Stimulated activated CD8-positive, alpha-beta memory T cell treated with anti-CD3 and anti-CD28 coated beads, Interleukin-15, amount 100 ng/mL, for 1 hour (primary cell): Measurements from ENCODE around the gene SPEM2.
"Not testable (repeated sequence)": the region's sequence is repeated elsewhere in the genome, so short reads cannot be mapped to it uniquely, and the experiment has no call there.

Source experiments
- DNase-seq: peaks from one replicate; pipeline ENCODE4 v3.0.0-alpha.2; 2020; ENCODE audit warnings: low read depth

The SPEM2 gene

DNA sequence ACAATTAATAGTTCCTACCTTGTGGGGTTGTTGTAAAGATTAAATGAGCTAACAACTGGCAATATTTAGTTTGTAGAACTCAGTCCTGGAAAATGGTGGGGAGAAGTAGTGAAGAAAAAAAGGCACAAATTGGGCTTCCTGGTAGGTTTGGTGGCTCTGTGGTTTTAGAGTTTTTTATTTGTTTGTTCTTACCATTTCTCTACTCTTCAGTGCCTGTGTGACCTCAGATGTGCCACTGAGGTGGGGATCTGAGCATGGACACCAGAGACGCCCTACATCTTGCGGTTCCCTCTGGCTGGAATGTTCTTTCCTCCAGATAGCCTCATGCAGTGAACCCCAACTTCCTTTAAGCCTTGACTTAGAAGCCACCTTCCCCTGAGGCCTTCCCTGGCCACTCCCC, 46.3 kb downstream of the SPEM2 start:
- no peak for DNase-seq

DNA sequence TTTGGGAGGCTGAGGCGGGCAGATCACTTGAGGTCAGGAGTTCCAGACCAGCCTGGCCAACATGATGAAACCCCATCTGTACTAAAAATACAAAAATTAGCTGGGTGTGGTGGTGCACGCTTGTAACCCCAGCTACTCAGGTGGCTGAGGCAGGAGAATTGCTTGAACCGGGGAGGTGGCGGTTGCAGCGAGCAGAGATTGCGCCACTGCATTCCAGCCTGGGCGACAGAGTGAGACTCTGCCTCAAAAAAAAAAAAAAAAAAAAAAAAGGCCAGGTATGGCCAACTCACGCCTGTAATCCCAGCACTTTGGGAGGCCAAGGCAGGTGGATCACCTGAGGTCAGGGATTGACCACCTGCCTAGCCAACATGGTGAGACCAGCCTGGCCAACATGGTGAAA, 49.4 kb downstream of the SPEM2 start:
- DNase-seq = not testable (repeated sequence)

DNA sequence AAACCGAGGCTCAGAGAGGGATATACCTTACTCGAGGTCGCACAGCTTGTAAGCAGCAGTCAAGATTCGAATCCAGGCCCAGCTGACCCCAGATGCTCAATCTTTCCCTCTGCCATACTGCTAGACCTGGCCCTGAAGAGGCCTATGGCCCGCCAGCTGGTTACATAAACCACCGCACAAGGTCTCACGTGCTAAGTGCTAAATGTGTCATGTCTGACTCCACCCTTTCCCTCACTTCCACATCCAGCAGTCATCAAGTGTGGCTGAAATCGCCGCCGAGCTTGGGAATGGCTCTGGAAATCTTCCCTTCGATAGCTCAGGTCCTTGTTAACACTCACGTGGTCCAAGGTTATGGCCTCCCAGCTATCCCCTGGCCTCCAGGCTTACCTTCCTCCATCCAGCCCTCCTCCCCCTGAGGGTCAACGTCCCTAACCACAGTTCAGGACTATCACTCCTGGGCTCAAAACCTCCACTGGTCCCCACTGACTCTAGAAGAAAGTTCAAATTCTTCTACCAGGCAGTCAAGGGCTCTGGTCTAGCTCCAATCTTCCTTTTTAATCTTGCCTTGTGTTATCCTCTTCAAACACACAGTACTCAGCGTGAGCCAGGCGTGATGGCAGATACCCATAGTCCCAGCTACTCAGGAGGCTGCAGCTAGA, 50.5 kb downstream of the SPEM2 start:
- no peak for DNase-seq

DNA sequence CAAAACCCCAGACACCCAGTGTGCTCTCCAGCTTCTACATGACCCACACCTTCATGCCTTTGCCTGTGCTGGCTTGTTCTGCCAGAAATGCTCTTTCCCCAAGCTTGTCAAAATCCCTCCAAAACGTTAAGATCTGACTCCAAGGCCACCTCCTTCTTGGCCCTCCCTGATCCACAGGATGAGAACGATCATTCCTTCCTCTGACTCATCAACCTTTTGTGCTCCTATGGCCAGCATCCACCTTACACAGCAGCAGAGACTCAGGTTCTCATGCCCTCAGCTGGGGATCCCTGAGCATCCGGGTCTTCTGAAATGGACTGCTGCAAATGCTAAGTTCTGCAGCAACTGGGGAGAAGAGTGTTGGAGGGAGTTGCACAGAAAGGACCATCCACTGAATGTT, 51.1 kb downstream of the SPEM2 start:
- DNase-seq = no peak

DNA sequence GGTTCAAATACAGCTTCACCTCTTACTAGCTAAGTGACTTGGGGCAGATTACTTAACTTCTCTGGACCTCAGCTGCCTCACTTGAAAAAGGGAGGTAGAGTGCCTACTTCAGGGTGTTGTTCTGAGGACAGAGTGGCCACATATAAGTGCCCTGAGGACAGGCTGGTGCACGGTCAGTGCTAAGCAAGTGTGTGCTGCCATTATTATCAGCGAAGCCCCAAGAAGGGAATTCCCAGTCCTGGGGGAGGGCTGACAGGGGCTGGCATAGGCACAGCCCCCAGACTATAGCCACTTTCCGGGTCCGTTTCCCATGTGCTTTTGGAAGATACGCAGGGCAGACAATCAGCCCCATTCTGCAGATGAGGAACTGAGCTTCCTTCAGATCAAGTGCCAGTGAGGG, 51.5 kb downstream of the SPEM2 start:
- DNase-seq = no peak
